Activated CD4-positive, alpha-beta memory T cell treated with anti-CD3 and anti-CD28 coated beads for 36 hours (primary cell): Measurements from ENCODE around the gene ACTG2. TPM values are rescaled to one million over a fixed set of nuclear protein-coding genes. Genes with fewer than 3 reads are reported as not detected.

Source experiments
- CTCF ChIA-PET: fragments of 350-600 bp; sonication (Branson Sonifier 250); formaldehyde crosslinking; loops from one replicate; lab custom pipeline; 2021; ENCODE audit warnings: antibody characterized with exemption, inconsistent platforms; lab: Charles Lee
- POLR2A ChIA-PET: fragments of 350-600 bp; sonication (Branson Sonifier 250); formaldehyde crosslinking; loops from one replicate; lab custom pipeline; 2021; ENCODE audit warnings: antibody characterized with exemption; lab: Charles Lee
- DNase-seq: peaks from one replicate; pipeline ENCODE4 v3.0.0-alpha.2; 2020
- H3K27ac Mint-ChIP-seq: one replicate; pipeline ENCODE4 v1.8.0; 2021; ENCODE audit warnings: mixed read lengths
- H3K27me3 Mint-ChIP-seq: one replicate; pipeline ENCODE4 v1.8.0; 2021; ENCODE audit warnings: mixed read lengths
- H3K36me3 Mint-ChIP-seq: one replicate; pipeline ENCODE4 v1.8.0; 2021; ENCODE audit warnings: mixed read lengths
- H3K4me1 Mint-ChIP-seq: one replicate; pipeline ENCODE4 v1.8.0; 2021; ENCODE audit warnings: low read depth, mixed read lengths
- H3K4me3 Mint-ChIP-seq: one replicate; pipeline ENCODE4 v1.8.0; 2021; ENCODE audit warnings: mild to moderate bottlenecking, mixed read lengths
- H3K9me3 Mint-ChIP-seq: one replicate; pipeline ENCODE4 v1.8.0; 2021; ENCODE audit warnings: mixed read lengths
- intact Hi-C: fragments of 100-400 bp; cut with micrococcal nuclease; formaldehyde crosslinking; loops from one replicate; pipeline ENCODE4 v1.15.1; 2023
- total RNA-seq, 2 experiments: library from RNA; stranded (reverse); gene quantifications; one replicate each; pipeline ENCODE4 v1.2.3, GENCODE V29; 2021

The ACTG2 gene
- total RNA-seq, 2 experiments from 2014 or later = not detected

DNA sequence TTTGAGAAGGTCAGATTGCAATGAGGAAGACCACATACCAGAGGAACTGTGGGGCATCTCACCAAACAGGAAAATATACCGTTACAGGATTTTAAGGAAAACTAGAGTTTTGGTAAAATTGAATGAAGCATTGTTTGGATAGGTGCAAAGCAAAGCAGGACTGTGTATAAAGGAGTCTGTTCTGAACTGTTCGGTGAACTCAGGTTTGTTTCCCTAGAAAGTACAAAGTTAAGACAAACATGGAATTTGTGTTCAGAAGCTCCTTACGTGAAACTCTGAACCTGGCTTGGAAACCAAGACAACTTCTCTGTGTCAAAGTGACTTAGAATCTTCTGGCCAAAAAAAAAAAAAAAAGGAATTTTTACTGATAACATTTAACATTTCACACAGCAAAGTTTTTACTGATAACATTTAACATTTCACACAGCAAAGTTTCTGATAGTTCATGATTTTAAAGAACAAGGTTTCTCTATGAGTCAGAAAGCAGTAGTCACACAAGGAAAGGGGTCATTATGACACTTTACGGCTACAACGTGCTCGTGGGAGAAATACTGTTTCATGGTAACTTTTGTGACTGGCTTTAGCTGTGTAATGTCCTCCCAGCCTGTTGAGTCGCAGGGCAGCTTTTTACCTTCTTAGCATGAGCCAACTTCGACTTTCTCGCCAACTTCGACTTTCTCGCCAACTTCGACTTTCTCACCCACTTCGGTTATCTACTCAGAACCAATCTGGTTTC lies 70.7 kb downstream of the ACTG2 start:
- H3K36me3 Mint-ChIP-seq = peaks cover 28% of the 10 kb centered on the region
- CTCF ChIA-PET = interaction anchor here (0.6 to 0.7 kb wide), 2 partner anchors 21 to 142 kb away, joined by 3 read pairs; no protein-coding TSS in a partner anchor
- POLR2A ChIA-PET = interaction anchor here (0.6 to 1.7 kb wide), 7 partner anchors 19 to 185 kb away, joined by 3 to 6 read pairs (median 4); no protein-coding TSS in a partner anchor
- intact Hi-C loops = loop anchor here (1.0 to 5.0 kb wide), 7 partner anchors 8 to 39 kb away; no protein-coding TSS in a partner anchor
- peak; percentile 74 for DNase-seq
- H3K27ac Mint-ChIP-seq = peak overlapping the region; percentile 86
- H3K4me3 Mint-ChIP-seq = peak overlapping the region; percentile 53
- no peaks in the 10 kb centered on the region for H3K27me3 Mint-ChIP-seq
- peaks cover 11% of the 10 kb centered on the region for H3K9me3 Mint-ChIP-seq
- H3K4me1 Mint-ChIP-seq = peaks cover 30% of the 10 kb centered on the region

DNA sequence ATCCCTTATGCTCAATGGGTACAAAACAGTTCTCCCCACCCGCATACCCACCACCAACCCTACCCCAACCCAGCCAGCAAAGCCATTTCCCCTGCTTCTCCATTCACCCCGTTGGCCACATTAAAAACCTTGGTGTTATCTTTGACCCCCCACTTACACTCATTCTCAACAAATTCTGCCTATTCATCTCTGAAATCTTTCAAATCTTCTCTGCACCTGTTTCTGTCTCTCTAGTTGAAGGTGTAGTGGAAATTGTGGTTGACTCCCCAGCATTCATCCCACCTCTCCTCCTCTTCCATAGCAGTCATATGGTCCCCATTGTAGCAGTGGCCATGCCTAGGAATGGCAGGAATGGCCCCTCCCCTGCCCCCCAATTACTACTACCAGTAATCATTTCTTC lies 71.4 kb downstream of the ACTG2 start:
- POLR2A ChIA-PET = interaction anchor here (1.0 to 1.7 kb wide), 6 partner anchors 20 to 185 kb away, joined by 3 to 6 read pairs (median 4); no protein-coding TSS in a partner anchor
- Mint-ChIP-seq H3K4me1 (peaks cover 33% of the 10 kb centered on the region), H3K27me3 (no peaks in the 10 kb centered on the region), H3K4me3 (peak overlapping the region; percentile 53), H3K27ac (peak overlapping the region; percentile 86), H3K9me3 (peaks cover 11% of the 10 kb centered on the region), H3K36me3 (peaks cover 21% of the 10 kb centered on the region)
- intact Hi-C loops = loop anchor here (5.0 kb wide), 1 partner anchor 38 kb away; no protein-coding TSS in a partner anchor
- peak; percentile 44 for DNase-seq
- CTCF ChIA-PET = interaction anchor here (0.6 to 1.1 kb wide), 4 partner anchors 21 to 25 kb away, joined by 3 to 5 read pairs (median 4); no protein-coding TSS in a partner anchor

DNA sequence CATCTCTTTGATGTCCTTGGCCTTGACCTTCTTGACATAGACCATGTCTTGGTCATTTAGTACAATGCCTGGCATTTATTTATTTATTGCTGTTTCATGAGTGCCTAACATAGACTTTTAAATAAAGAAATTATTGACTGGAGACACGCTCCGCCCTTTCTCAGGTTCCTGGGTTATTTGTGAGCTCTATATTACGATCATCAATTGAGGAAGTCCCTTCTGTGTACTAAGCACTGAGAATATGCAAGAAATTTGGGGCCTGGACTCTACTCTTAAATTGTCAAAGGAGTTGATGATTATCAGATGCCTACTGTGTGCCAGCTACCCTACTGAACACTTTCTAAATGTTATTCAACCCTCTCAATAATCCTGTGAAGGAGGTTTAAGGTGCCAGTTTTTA lies 72.2 kb downstream of the ACTG2 start:
- Mint-ChIP-seq H3K4me1 (peaks cover 39% of the 10 kb centered on the region), H3K27me3 (no peaks in the 10 kb centered on the region), H3K9me3 (peaks cover 11% of the 10 kb centered on the region), H3K27ac (peak overlapping the region; percentile 86), H3K4me3 (no peak overlapping the region), H3K36me3 (peaks cover 13% of the 10 kb centered on the region)
- POLR2A ChIA-PET = interaction anchor here (0.6 to 1.3 kb wide), 3 partner anchors 20 to 57 kb away, joined by 3 to 5 read pairs (median 4); no protein-coding TSS in a partner anchor
- CTCF ChIA-PET = interaction anchor here (0.6 to 1.1 kb wide), 5 partner anchors 22 to 285 kb away, joined by 3 to 5 read pairs (median 4); no protein-coding TSS in a partner anchor
- intact Hi-C loops = no loop called here
- DNase-seq = no peak

DNA sequence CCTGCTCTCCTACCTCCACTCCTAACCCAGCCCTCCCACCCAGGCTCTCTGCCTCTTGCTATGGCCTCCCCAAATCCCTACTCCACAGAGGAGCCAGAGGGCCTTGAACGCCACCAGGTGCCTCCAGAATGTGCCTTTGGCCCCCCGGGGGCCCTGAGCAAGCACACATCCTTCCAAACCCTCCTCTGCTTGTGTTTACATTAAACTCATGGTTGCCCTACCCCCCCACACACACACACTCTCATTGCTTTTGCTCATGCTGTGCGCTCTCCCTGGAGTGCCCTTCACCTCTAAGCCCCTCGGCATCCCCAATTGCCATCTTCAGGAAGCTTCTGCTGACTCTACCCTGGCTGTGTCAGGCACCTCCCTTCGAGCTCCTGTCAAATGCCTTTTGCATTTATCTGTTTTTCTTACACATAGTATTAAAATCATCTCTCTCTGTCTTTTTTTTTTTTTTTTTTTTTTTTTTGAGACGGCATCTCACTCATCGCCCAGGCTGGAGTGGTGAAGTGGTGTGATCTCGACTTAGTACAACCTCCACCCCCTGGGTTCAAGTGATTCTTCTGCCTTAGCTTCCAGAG lies 75.6 kb downstream of the ACTG2 start:
- ChIA-PET POLR2A (interaction anchor here (2.7 kb wide), 1 partner anchor 17 kb away, joined by 11 read pairs; the partner anchor contains the start of gene TET3), CTCF (interaction anchor here (1.4 kb wide), 1 partner anchor 13 kb away, joined by 3 read pairs; no protein-coding TSS in a partner anchor)
- H3K9me3 Mint-ChIP-seq = no peaks in the 10 kb centered on the region
- no peaks in the 10 kb centered on the region for H3K27me3 Mint-ChIP-seq
- intact Hi-C loops = no loop called here
- H3K27ac Mint-ChIP-seq = no peak overlapping the region
- peaks cover 51% of the 10 kb centered on the region for H3K4me1 Mint-ChIP-seq
- H3K36me3 Mint-ChIP-seq = no peaks in the 10 kb centered on the region
- no peak overlapping the region for H3K4me3 Mint-ChIP-seq
- no peak for DNase-seq

DNA sequence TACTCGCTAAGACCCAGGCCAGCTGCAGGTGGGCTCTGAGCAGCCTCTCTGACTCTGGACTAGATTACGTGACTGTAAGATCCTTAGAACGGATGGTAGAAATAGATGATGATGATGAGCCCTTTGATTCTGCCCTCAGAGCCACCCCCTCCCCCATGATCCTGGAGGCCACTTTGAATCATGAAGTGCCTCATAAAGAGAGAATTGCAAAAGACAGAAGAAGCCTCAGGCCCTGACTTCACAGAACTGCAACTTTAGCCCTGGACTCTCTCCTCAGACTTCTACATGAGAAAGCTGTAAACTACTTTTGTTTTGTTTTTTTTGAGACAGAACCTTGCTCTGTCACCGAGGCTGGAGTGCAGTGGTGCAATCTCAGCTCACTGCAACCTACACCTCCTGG lies 76.5 kb downstream of the ACTG2 start:
- Mint-ChIP-seq H3K4me3 (no peak overlapping the region), H3K4me1 (peaks cover 43% of the 10 kb centered on the region), H3K27me3 (no peaks in the 10 kb centered on the region), H3K36me3 (no peaks in the 10 kb centered on the region), H3K27ac (no peak overlapping the region), H3K9me3 (no peaks in the 10 kb centered on the region)
- ChIA-PET CTCF (interaction anchor here (1.8 kb wide), 1 partner anchor 10 kb away, joined by 5 read pairs; no protein-coding TSS in a partner anchor), POLR2A (interaction anchor here (2.7 kb wide), 1 partner anchor 17 kb away, joined by 11 read pairs; the partner anchor contains the start of gene TET3)
- DNase-seq = peak; percentile 33
- intact Hi-C loops = no loop called here

Other genes with a start within 250 kb of the ACTG2 start
- gene TPRKB, start 155.7 kb upstream of the ACTG2 start, total RNA-seq = 10 to 100 TPM; 33.2 to 34.6 TPM
- gene DUSP11, start 112.9 kb upstream of the ACTG2 start, total RNA-seq = 10 to 100 TPM; 28.0 to 28.5 TPM
- not detected for gene C2orf78, start 108.8 kb upstream of the ACTG2 start, total RNA-seq
- gene STAMBP, start 64.0 kb upstream of the ACTG2 start, total RNA-seq = 10 to 100 TPM; 79.9 to 85.3 TPM
- 100 to 1,000 TPM; 101 to 102 TPM for gene DGUOK, start 33.9 kb downstream of the ACTG2 start, total RNA-seq
- gene TET3, start 91.9 kb downstream of the ACTG2 start, total RNA-seq = 10 to 100 TPM; 10.5 to 11.8 TPM